Stimulated activated CD4-positive, alpha-beta T cell treated with anti-CD3 and anti-CD28 coated beads, Interleukin-2, amount 100 ng/mL, for 48 hours (primary cell): Measurements from ENCODE around the gene EXOC4.

Source experiments
- DNase-seq, 2 donors: peaks; one replicate each; pipeline ENCODE4 v3.0.0-alpha.2; 2020

The EXOC4 gene

GRCh38 chr7:133549633-133550032, 296.8 kb downstream of the EXOC4 start:
- DNase-seq = no peak

GRCh38 chr7:133550145-133550544, 297.3 kb downstream of the EXOC4 start:
- DNase-seq = no peak

GRCh38 chr7:133550811-133551210, 297.9 kb downstream of the EXOC4 start:
- DNase-seq = no peak

- no peak for DNase-seq
Observed at GRCh38 chr7:133551466-133551865, 298.6 kb downstream of the EXOC4 start.

GRCh38 chr7:133552079-133552478, 299.2 kb downstream of the EXOC4 start:
- no peak for DNase-seq

GRCh38 chr7:133554330-133554729, 301.5 kb downstream of the EXOC4 start:
- DNase-seq = no peak

GRCh38 chr7:133556048-133556447, 303.2 kb downstream of the EXOC4 start:
- no peak for DNase-seq

GRCh38 chr7:133556553-133556952, 303.7 kb downstream of the EXOC4 start:
- DNase-seq = no peak

GRCh38 chr7:133560900-133561299, 308.0 kb downstream of the EXOC4 start:
- no peak for DNase-seq

GRCh38 chr7:133561396-133561795, 308.5 kb downstream of the EXOC4 start:
- no peak for DNase-seq

- no peak for DNase-seq
Observed at GRCh38 chr7:133562621-133563020, 309.7 kb downstream of the EXOC4 start.

GRCh38 chr7:133563251-133563650, 310.4 kb downstream of the EXOC4 start:
- DNase-seq = no peak

- no peak for DNase-seq
Observed at GRCh38 chr7:133564484-133564883, 311.6 kb downstream of the EXOC4 start.

GRCh38 chr7:133568544-133568943, 315.7 kb downstream of the EXOC4 start:
- no peak for DNase-seq

- DNase-seq = no peak
Observed at GRCh38 chr7:133570321-133570720, 317.4 kb downstream of the EXOC4 start.

GRCh38 chr7:133571076-133571475, 318.2 kb downstream of the EXOC4 start:
- DNase-seq = no peak

GRCh38 chr7:133572087-133572486, 319.2 kb downstream of the EXOC4 start:
- DNase-seq = no peak

- DNase-seq = no peak
Observed at GRCh38 chr7:133572843-133573242, 320.0 kb downstream of the EXOC4 start.

- no peak for DNase-seq
Observed at GRCh38 chr7:133573554-133574265, 320.8 kb downstream of the EXOC4 start.

- no peak for DNase-seq
Observed at GRCh38 chr7:133575726-133576440, 323.0 kb downstream of the EXOC4 start.

GRCh38 chr7:133576612-133577168, 323.8 kb downstream of the EXOC4 start:
- DNase-seq = no peak

- no peak for DNase-seq
Observed at GRCh38 chr7:133582766-133583523, 330.1 kb downstream of the EXOC4 start.

- DNase-seq = no peak
Observed at GRCh38 chr7:133583545-133584171, 330.8 kb downstream of the EXOC4 start.
